IPS-NIHi11 (cell line): ENCODE measurements around the gene CAPN5.

Experiments used
- DNase-seq: peaks from one replicate; pipeline ENCODE4 v3.0.0; 2012; ENCODE audit warnings: mixed read lengths, low spot score

CAPN5 gene

DNA sequence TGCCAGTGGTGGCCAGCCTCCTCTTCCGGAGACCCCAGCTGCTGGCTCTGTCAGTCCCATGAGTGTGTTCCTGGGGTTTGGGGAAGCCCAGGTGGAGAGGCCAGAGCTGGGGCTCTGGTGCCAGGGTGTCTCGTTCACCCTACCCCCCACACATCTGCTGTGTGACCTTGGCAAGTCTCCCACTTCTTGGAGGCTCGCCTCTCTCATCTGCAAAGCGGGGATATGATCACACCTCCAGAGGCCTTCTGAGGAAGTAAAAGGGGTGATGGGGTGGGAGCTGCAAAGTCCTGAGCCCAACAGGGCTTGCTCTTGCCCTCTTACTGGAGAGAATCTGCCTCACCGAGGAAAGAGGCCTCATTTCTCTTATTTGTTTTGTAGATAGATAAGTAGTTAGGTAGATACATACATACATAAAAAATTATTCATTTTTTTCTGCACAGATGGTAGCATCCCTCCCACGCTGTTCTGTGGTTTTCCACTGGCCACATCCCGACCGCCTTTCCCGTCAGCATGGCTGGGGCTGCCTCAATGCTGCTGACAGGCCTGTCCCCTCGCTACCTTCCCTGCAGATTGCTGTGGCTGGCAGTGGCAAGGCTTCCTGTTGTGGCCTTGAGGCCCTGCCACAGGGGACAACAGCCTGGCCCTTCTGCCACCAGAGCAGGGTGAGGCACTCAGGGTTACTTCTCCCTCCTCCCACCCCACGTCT lies 85.2 kb downstream of the CAPN5 start:
- DNase-seq = no peak

DNA sequence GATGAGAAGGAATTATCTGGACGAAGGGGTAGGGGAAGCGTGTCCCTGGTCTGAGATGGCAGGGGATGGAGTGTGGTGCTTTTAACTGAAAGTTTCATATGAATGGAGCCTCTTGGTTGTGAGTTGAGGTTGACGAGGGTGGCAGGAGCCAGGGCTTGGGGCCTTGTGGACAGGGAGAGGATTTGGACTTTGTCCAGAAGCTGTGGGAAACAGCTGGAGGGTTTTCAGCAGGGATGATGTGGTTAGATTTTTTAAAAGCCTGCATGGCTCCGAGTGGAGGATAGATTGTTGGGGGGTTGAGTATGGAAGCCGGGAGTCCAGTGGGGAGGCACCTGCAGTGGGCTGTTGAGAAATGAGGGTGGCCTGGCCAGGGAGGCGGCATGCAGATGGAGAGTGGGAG lies 86.1 kb downstream of the CAPN5 start:
- DNase-seq = no peak

DNA sequence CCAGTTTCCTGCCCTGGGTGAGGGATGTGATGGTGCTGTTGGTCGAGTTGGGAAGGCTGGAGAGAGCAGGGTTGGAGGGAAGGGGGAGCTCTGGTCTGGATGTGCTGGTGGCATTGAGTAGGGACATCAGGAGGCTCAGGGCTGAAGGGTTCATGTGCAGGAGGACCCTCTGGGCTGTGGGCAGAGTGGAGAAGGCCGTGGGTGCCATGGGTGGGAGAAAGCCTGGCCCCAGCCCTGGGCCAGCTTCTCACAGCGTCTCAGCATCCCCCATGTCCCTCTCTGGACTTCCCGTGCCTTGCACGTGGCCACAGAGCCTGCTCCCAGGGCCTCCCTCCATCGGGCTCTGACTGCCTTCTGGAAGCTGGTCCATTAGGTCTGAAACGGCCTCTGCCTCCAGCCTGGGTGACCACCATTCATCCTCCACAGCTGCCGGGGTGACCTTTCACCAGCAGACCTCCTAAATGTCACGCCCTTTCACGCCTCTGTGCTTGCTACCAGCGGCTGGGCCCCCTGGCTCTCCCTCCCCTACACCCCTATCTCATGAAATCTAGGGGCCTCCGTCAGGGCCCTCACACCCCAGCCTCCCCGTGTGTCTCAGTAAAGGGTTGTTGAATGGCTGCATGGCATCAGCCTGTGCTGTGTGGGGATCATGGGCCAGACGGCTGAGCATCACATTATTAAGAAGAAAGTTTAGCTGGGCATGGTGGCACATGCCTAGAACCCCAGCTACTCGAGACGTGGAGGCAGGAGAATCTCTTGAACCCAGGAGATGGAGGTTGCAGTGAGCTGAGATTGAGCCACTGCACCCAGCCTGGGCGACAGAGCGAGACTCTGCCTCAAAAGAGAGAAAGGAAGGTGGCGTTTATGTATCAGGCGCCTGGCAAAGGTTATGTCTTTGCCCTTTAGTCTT lies 86.8 kb downstream of the CAPN5 start:
- DNase-seq = no peak

DNA sequence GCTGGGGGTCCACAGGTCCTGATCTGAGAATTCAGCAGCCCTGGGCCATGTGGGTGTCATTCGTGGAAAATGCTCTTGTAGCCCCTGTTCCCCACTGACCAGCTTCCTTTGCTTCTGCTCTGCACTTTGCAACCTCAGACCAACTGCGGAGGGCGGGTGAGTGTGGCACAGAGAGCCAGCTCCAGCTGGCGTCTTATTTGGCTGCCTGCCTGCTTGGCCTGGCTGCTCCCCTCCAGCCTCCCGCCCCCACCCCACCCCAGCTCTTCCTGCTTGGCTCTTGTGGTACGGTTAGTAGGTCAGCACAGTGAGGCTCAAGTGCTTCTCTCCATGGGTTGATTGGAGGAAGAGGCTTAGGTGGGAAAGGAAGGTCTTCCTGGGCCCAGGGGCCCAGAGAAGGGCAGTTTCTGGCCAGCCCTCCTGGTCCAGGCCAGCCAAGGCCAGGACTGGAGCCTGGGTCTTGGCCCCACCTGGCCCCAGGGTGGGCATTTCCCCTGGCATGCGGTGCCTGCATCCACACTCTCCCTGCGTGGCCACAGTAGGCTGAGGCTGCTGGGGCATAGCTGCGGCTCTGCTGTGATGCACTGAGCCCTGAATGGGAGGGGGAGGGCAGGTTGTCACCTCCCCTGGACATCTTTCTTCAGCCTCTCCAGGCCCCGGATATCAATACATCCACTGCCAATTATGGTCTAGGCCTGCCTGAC lies 87.8 kb downstream of the CAPN5 start:
- DNase-seq = no peak

DNA sequence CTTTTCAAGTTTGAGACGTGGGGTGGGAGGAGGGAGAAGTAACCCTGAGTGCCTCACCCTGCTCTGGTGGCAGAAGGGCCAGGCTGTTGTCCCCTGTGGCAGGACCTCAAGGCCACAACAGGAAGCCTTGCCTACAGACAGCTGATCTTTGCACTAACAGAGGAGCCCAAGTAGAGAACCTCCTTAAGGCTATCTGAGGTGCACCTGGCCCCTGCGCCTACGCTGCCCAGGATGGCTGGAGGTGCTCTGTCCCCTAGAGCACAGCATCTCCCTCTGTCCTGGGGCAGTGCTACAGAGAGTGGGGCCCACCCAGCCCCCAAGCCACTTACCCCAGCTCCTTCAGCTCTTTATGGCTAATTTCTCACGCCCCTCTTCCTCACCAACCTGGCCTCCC lies 88.3 kb downstream of the CAPN5 start:
- no peak for DNase-seq

DNA sequence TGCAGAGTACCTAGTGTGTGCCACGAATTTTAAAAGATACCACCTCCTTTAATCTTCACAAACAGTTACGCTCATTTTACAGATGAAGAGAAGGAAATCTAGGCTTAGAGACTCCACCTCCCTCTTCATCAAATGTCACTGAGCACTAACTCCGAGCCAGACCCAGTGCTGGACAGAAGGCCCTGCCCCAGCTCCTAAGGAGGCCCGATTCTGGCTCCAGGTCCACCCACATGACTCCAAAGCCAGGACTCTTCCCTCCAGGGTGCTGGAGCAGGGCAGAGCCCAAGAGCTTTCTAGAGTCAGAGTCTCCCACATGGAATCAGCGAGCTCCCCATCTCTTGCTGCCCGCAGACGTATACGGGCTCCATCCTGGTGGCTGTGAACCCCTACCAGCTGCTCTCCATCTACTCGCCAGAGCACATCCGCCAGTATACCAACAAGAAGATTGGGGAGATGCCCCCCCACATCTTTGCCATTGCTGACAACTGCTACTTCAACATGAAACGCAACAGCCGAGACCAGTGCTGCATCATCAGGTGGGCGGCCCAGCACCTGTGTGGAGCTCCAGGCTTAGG lies 88.9 kb downstream of the CAPN5 start:
- no peak for DNase-seq

DNA sequence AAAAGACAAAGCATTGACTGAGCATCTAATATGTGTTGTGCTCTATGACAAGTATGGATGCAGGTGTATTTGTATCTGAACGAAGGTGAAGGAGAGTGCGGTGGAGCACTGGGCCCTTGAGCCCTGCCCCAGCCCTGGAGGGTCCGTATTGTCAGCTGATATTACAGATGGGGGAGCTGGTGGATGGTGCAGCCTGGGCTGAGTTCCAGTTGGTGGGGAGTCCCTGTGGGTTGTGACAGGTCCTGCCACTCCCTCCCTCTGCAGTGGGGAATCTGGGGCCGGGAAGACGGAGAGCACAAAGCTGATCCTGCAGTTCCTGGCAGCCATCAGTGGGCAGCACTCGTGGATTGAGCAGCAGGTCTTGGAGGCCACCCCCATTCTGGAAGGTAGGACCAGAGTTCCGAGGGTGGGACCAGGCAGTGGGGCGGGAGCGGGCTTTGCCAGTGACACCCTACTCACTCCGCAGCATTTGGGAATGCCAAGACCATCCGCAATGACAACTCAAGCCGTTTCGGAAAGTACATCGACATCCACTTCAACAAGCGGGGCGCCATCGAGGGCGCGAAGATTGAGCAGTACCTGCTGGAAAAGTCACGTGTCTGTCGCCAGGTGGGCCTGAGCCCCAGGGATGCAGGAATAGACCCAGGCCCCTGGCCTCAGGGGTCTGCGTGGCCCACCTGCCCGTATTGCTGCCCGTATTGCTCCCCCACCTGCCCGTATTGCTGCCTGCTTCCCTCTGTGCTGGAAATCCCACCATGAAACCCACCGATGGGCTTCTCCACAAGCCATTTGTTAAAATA lies 89.8 kb downstream of the CAPN5 start:
- no peak for DNase-seq

DNA sequence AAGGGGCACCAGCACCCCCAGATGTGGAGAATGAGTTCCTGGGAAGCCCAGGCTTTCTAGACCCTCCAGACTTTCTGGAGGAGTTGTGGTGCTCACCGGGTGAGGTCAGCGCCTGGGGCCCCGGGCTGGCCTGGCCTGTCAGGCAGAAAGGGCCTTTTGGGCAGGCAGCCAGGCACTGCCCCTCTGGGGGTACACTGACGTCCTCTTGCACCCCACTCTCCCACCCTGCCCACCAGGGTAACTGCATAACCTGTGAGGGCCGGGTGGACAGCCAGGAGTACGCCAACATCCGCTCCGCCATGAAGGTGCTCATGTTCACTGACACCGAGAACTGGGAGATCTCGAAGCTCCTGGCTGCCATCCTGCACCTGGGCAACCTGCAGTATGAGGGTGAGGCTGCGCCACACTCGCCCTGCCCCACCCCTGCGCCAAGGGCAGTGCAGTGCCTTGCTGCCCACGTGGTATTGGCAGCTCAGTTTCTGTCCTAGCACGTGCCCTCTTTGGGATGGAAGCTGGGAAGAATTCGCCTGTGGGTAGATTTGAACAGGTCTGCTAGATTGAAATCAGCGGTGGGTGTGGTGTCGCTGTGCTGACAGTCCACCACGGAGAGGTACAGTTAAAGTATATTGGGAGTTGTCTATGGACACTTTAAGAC lies 91.4 kb downstream of the CAPN5 start:
- no peak for DNase-seq

DNA sequence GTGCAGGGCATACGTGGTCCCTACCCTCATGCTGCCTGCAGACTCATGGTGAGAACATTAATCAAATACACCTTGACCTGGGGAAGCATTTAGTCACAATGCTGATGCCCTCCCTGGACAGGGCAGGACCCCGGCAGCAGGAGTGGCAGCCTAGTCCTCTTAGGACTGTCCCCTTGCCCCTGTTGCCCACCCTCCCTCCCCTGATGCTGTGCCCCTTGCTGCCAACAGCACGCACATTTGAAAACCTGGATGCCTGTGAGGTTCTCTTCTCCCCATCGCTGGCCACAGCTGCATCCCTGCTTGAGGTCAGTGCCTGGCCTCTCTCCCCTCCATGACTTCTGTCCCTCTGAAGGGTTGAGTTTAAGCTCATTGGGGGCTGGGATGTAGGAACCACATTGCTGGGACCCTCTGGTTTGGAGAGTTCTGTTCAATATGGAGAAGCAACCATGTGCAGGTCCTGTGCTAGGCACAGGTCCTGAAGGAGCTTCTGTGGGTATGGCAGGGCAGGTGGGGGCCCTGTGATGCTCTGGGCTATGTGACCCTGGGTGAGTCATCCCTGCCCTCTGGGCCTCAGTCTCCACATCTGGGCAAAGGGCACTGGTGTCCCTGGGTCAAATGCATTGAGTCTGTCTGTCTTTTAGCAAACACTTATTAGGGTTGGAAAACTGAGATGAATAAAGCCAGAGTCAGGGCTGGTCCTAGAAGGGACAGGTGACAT lies 92.6 kb downstream of the CAPN5 start:
- DNase-seq = no peak

DNA sequence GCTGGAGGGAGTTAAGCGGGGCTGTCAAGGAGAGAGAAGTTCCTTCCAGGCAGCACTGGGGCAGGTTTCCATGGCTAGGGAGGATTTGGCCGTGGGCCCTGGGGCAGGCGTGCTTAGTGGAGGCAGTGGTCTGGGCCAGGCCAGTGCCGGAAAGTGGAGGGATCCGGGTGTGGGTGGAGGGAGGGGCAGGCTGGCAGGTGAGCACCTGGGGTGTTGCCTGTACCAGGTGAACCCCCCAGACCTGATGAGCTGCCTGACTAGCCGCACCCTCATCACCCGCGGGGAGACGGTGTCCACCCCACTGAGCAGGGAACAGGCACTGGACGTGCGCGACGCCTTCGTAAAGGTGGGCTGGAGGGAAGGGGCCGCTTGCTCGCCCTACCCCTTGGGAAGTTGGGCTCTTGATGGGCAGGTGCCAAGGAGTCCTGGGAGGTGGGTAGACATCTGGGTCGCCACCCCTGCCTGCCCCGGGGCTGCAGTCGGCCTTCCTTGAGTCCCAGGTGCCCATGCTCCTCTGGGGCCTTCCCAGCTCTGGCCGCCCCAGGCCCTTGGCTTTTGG lies 93.2 kb downstream of the CAPN5 start:
- no peak for DNase-seq

DNA sequence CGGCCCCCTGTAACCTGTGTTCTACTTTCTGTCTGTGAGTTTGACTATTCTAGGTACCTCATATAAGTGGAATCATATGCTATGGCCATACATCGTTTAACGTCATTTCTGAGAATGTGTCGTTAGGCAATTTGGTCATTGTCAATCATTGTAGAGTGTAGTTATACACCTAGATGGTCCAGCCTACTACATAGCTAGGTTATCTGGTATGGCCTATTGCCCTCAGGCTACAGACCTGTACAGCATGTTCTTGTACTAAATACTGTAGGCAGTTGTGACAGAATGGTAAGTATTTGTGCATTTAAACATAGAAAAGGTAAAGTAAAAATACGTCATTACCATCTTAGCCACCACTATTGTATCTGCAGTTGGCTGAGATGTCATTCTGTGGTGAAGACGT lies 96.5 kb downstream of the CAPN5 start:
- DNase-seq = no peak

DNA sequence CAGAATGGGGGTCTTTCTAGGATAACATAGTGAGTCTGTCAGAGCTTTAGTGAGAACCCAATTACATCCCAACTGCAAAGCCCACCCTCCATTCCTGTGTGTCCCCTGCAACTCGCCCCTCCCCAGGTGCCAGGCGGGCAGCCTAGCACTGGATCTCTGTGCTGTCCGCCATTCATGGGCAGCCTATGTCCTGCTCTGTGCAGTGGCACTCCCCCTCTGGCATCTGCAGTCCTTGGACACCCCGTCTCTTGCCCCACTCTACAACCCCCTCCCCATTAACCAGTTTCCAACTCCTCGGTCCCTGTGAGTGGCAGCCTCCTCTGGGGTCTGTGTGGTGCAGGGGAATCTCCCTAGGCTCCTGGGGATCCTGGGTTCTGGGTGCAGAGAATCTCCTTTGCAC lies 98.3 kb downstream of the CAPN5 start:
- DNase-seq = no peak

DNA sequence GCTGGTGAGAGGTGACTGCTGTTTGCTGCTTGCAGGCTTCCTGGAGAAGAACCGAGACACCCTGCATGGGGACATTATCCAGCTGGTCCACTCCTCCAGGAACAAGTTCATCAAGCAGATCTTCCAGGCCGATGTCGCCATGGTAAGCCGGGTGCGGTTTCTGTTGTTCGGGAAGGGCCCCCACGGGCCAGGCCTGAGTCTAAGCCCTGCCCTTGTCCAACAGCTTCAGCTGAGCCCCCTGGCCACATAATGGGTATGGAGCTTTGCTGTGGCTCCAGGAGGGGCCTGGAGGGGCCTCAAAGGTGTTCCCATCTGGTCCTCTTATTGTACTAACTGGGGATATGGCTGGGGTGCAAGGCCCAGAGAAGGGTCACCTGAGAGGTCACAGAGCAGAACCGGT lies 99.2 kb downstream of the CAPN5 start:
- no peak for DNase-seq

DNA sequence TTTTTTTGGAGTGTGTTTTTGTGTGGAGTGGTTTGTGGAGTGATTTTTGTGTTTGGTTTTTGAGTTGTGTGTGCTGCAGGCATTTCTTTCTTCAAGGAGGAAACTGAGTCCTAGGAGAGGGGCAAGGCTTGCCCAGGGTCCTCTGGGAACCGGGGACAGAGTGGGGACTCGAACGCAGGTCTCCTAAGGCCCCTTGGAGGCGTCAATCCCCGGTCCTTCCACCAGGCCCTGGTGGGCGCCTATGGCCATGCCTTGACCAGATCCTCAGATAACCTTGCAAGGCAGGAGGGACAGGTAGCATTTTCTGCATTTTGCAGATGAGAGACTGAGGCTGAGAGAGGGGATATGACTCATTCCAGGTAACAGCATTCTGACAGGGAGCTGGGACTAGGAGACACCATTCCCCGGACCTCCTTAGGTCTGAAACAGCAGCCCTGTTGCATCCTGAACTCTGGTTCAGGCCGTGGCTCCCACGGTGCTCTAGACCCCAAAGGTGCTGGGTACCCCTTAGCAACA lies 100.4 kb downstream of the CAPN5 start:
- DNase-seq = no peak

DNA sequence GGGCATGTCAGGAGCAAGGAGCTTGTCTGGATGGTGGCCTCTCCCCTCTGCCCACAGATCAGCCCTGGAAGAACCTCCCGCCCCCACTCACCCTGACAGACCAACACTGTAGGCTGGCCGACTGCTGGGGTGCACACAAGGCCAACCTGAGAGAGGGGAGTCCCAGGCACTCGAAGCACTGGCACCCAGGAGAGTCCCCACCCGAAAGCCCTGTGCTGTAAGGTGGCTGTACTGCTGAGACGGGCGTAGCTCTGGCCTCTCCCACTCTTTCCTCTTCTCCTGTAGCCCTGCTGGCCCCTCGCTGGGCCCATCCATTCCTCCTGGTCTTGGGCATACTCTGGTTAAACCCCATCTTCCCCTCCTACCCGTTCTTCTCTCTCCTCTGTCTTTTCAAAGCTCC lies 101.0 kb downstream of the CAPN5 start:
- no peak for DNase-seq

DNA sequence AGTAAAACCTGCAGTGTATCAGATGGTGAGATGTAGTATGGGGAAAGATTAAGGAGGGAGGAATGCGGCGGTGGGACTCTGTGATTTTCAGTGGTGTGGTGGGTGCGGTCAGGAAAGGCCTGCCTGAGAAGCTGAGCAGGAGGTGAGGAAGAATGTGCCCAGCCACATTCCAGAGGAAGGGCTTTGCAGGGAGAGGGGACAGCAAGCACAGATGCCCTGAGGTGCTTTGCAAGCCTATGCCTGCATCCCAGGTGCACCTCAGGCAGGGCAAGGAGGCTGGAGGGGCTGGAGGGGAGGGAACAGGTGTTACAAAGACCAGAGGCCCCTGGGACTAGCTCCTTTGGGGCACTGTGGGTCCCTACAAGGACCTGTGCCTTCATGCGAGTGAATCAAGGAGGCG lies 103.3 kb downstream of the CAPN5 start:
- peak; percentile 66 for DNase-seq

DNA sequence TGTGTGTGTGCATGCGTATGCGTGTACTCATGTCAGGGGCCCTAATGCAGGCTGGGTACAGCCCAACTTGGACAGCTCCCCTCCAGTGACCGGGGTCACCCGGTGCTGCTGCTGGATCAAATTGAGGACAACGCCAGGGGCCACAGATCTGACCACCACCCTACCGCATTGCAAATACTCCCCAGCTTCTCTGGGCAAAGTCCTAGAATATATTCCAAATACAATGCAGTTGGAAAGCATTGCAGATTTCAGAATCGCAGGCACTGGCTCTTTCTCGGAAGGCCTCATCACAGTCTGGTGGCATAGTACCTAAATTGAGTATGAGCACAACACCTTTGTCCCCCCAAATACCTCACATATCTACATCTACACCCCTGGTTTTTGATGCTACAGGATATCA lies 104.5 kb downstream of the CAPN5 start:
- no peak for DNase-seq

DNA sequence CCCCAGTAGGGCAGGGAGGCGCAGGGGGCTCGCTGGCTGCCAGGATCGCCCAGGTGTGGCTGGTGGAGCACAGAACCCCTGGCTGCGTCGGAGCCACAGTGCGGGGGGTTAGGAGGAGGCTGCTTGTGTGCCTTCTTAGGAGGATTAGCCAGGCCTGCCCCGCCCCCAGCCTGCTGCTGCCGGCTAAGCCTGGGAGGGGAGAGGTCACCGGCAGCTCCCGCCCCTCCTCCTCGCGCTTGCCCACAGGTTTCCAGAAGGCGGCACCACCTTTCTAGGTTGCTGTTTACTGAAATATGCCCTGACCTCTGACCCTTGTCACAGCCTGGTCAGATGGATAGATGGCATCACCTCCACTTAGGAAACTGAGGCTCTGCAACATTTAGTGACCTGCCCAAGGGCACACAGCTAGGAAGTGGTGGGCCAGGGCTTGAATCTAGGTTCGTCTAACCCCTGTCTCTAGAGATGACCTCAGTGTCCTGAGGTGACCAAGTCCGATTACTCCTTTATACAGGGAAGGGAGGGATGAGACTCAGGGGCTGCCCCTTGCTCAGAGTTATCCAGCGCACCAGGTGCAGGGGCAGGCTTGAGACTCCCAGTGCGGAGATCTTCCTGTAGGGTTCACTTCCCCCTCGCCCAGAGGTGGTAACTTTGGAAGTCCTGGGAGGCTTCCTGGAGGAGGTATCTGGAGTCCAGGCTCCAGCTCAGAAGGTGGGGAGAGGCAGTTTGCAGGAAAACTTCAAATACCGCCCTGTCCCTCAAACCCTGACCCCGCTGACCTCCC lies 105.3 kb downstream of the CAPN5 start:
- peak; percentile 92 for DNase-seq

DNA sequence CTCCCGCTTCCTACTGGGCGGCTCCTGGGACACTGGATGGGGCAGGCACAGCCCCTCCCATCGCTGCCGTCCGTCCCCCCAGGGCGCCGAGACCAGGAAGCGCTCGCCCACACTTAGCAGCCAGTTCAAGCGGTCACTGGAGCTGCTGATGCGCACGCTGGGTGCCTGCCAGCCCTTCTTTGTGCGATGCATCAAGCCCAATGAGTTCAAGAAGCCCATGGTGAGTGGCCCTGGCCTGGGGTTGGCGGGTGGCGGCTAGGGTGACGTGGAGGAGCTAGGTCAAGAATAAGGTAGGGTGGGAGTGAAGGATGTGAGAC lies 105.9 kb downstream of the CAPN5 start:
- DNase-seq = no peak
